ENCODE data around the gene ADAMTS13.

DNA sequence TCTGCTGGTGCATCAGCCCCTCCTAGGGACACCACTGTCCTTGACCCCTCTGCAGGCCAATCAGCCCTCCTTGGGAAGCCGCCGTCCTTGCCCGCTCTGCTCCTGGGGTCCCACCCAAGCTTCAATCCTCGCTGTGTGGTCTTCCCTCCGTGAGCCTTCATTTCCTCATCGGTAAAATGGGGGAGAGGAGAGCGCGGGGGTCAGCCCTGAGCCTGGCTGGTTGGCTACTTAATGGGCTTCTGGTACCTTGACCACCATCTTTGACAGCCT, 69.4 kb downstream of the ADAMTS13 start:
- TF ChIP-seq, protein P1, sequence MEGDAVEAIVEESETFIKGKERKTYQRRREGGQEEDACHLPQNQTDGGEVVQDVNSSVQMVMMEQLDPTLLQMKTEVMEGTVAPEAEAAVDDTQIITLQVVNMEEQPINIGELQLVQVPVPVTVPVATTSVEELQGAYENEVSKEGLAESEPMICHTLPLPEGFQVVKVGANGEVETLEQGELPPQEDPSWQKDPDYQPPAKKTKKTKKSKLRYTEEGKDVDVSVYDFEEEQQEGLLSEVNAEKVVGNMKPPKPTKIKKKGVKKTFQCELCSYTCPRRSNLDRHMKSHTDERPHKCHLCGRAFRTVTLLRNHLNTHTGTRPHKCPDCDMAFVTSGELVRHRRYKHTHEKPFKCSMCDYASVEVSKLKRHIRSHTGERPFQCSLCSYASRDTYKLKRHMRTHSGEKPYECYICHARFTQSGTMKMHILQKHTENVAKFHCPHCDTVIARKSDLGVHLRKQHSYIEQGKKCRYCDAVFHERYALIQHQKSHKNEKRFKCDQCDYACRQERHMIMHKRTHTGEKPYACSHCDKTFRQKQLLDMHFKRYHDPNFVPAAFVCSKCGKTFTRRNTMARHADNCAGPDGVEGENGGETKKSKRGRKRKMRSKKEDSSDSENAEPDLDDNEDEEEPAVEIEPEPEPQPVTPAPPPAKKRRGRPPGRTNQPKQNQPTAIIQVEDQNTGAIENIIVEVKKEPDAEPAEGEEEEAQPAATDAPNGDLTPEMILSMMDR (IDR thresholded peaks at IDR 0.05): no peak
- no peak for TF ChIP-seq POLR2A (IDR thresholded peaks at IDR 0.05)
